SH-SY5Y (cell line): ENCODE results near the gene ADRB2.

Experiments
- GATA2 ChIP-seq: IDR thresholded peaks from 2 replicates; pipeline ENCODE4 v1.6.1; 2011; ENCODE audit warnings: mild to moderate bottlenecking, low read depth, low read length
- GATA3 ChIP-seq: IDR thresholded peaks from 2 replicates; pipeline ENCODE4 v1.6.1; 2011; ENCODE audit warnings: low read depth, mild to moderate bottlenecking, low read length, moderate library complexity

- TF ChIP-seq GATA3 (no peak), GATA2 (no peak)
Observed at GRCh38 chr5:148788636-148789035, 37.8 kb upstream of the ADRB2 start.
